ENCODE data around the gene CELF6. TPM values are rescaled to one million over a fixed set of nuclear protein-coding genes. Genes with fewer than 3 reads are reported as not detected.

CELF6 gene
- polyA plus RNA-seq, 1 of the 3 experiments (the other 2 are of a cell fraction), result 0.20 TPM

- TF ChIP-seq REST (IDR thresholded peaks at IDR 0.05; ENCODE audit: low read depth, low read length), result 0 out of 2 replicates have a peak, but pooled peaks have one; percentile 23
- TF ChIP-seq USF2 (IDR thresholded peaks at IDR 0.05; ENCODE audit: borderline replicate concordance, low read depth, low read length), result no peak
- no peak for TF ChIP-seq POLR2AphosphoS5 (IDR thresholded peaks at IDR 0.05; ENCODE audit: low read depth, low read length)
- TF ChIP-seq TEAD4 (IDR thresholded peaks at IDR 0.05; ENCODE audit: borderline replicate concordance, insufficient read depth), result no peak
- no peak for TF ChIP-seq RXRA (IDR thresholded peaks at IDR 0.05; ENCODE audit: borderline replicate concordance, low read depth)
- TF ChIP-seq ELF1 (IDR thresholded peaks at IDR 0.05), result no peak
- TF ChIP-seq FOSL2 (IDR thresholded peaks at IDR 0.05; ENCODE audit: borderline replicate concordance, low read depth), result no peak
These were observed at the start of gene CELF6 (continued) for GRCh38 chr15:72319985-72320671.

- H3K9me2 ChIP-seq, result no peaks in the 10 kb centered on the region
- DNase-seq, result no peak
- H3K4me3 ChIP-seq (ENCODE audit: low read depth in 2 of 2, low read length in 1 of 2), result no peak overlapping the region
- no peaks in the 10 kb centered on the region for H3F3A ChIP-seq (replicated peaks; ENCODE audit: insufficient read depth)
- H2AFZ ChIP-seq (ENCODE audit: low read depth), result no peak overlapping the region
- no peaks in the 10 kb centered on the region for H3K4me1 ChIP-seq (ENCODE audit: control insufficient read depth in 1 of 2, insufficient read depth in 2 of 2, low read depth in 1 of 2, low read length in 1 of 2)
- H3K9me3 ChIP-seq, result no peaks in the 10 kb centered on the region
- peaks cover 3 to 6% of the 10 kb centered on the region in 2 experiments for H3K36me3 ChIP-seq (replicated peaks in 1 of 2; ENCODE audit: control insufficient read depth in 1 of 2, insufficient read depth in 2 of 2, low read length in 1 of 2)
- no peaks in the 10 kb centered on the region for H4K20me1 ChIP-seq (ENCODE audit: insufficient read depth)
- no peaks in the 10 kb centered on the region for H3K27me3 ChIP-seq (ENCODE audit: insufficient read depth)
- H3K4me2 ChIP-seq, result no peak overlapping the region
- H3K9ac ChIP-seq, result no peak overlapping the region
- TF ChIP-seq FOSL2 (IDR thresholded peaks at IDR 0.05; ENCODE audit: borderline replicate concordance, low read depth), result no peak
- no peak for TF ChIP-seq POLR2AphosphoS5 (IDR thresholded peaks at IDR 0.05; ENCODE audit: low read depth, low read length)
- no peak for TF ChIP-seq REST (IDR thresholded peaks at IDR 0.05; ENCODE audit: low read depth, low read length)
- ChIA-PET CTCF (interaction anchor here (1.4 kb wide), 1 partner anchor 56 kb away, joined by 4 read pairs; no protein-coding TSS in a partner anchor), POLR2A (no interaction called here)
- WGBS (ENCODE audit: low lambda C conversion rate), result 100% methylated on average over 2 of the region's 2 CpGs
- H3K27ac ChIP-seq (ENCODE audit: low read depth in 2 of 2, low read length in 1 of 2), result no peak overlapping the region
- peaks cover 43% of the 10 kb centered on the region for H3K79me2 ChIP-seq (ENCODE audit: insufficient read depth)
These were observed 48.9 kb upstream of the CELF6 start for GRCh38 chr15:72368899-72369298.
